HG02642 (cell line): ENCODE measurements around the gene ZKSCAN5.
"Not testable (repeated sequence)": the region's sequence is repeated elsewhere in the genome, so short reads cannot be mapped to it uniquely, and the experiment has no call there.

Source experiments
- ATAC-seq: cut with Tn5 transposase; IDR thresholded peaks from one replicate; pipeline ENCODE4 v1.9.1; 2021; ENCODE audit warnings: mild to moderate bottlenecking; ENCODE audit not compliant: unreplicated experiment, poor library complexity

ZKSCAN5 gene

DNA sequence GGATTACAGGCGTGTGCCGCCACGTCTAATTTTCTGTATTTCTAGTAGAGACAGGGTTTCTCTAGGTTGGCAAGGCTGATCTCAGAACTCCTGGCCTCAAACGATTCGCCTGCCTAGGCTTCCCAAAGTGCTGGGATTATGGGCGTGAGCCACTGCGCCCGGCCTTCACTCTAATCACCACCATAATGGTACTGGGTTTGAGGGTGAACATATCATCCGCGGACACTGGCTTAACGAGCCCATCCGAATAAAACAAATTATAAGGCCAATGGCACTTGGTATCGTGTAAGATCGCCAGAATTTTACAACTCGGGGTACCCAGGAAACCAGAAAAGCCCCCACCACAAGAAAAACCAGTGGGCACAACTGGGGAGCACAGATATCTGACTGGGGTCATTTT lies 46.9 kb downstream of the ZKSCAN5 start:
- peak; percentile 11 for ATAC-seq

GRCh38 chr7:99551767-99552463 lies 47.5 kb downstream of the ZKSCAN5 start, which contains the start of gene FAM200A:
FAM200A (minus strand) TSS chr7:99552114; CDS start chr7:99548407, 3,707 bp downstream.
- peak; percentile 96 for ATAC-seq

GRCh38 chr7:99553039-99553438 lies 48.6 kb downstream of the ZKSCAN5 start:
- no peak for ATAC-seq

DNA sequence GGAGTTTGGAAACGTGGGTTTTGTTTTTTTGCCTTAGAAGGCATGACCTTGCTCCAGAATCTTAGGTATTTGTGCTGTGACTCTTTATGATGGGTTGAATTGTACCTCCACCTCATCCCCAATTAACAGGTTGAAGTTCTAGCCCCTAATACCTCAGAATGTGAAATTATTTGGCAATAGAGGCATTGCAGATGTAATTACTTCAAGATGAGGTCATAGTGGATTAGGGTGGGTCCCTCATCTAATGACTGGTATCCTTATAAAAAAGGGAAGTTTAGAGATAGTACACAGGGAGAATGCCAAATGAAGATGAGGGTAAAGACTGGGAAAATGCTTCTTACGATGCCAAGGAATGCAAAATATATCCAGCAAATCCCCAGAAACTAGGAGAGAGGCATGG lies 50.5 kb downstream of the ZKSCAN5 start:
- no peak for ATAC-seq

DNA sequence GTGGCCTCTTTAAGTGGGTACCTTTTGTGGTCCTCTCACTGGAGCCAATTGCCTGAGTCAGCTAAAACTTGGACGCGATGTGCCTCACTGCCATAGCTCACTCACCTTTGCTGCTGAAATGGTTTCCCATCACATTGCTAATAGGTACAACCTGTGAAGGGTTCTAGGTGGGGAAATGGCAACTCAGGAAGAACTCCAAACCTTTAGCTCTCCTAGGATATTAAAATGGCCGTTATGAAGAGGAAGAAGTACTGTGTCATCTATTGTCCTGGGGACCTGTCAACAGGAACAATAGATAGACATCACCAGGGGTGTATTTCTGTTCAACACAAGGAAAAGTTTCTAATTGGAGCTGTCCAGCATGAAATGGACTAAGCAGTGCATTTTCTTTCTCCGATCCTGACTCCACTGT lies 52.7 kb downstream of the ZKSCAN5 start:
- ATAC-seq, result no peak

DNA sequence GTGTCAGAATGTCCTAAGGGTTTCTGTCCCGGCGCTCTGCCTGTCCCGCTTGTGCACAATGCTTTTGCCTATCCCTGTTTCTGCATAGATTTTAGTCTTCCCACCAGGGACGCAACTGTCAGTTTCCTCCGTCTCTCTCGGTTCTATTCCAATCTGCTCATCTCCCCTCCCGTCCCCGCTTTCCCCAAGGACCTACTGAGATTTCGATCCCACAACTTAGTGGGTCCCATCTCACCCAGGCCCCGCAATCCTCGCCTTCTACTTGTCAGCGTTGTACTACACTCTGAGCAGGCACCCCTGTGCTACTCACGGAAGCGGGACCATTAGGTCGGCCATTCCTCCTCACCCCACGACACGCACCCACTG lies 53.5 kb downstream of the ZKSCAN5 start:
- ATAC-seq, result peak; percentile 54

GRCh38 chr7:99558306-99559174 lies 54.1 kb downstream of the ZKSCAN5 start, which contains the start of gene ZNF655:
ZNF655 (plus strand) TSS chr7:99558642; CDS start chr7:99560560, 1,918 bp downstream.
- ATAC-seq, result peak; percentile 89

GRCh38 chr7:99559175-99559915 lies 54.9 kb downstream of the ZKSCAN5 start:
- ATAC-seq, result no peak

- ATAC-seq, result no peak
Measured at GRCh38 chr7:99560834-99561736, 56.6 kb downstream of the ZKSCAN5 start.

- ATAC-seq, result no peak
Measured at GRCh38 chr7:99561737-99562051, 57.2 kb downstream of the ZKSCAN5 start.

- ATAC-seq, result no peak
Measured at GRCh38 chr7:99562114-99562784, 57.8 kb downstream of the ZKSCAN5 start.

DNA sequence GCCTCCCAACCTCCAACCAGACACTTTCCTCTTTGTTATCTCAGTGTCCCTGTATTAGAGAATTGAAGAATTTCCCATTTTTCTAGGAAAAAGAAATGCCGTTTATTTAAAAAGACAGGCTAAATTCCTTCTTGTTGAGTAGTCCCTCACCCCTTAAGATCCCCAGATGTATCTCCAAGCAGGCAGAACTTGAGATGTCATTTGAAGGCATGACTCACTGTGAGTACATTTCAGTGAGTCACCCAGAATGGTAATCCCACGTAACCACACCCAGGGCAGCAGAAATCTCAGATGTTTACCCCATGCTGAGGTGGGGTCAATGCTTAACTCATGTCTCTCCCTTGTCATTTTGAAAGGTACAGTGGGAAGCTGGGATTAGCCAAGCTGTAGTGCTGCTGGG lies 58.4 kb downstream of the ZKSCAN5 start:
- no peak for ATAC-seq

- ATAC-seq, result no peak
Measured at GRCh38 chr7:99563650-99564049, 59.2 kb downstream of the ZKSCAN5 start.

GRCh38 chr7:99568770-99569169 lies 64.3 kb downstream of the ZKSCAN5 start:
- not testable (repeated sequence) for ATAC-seq

DNA sequence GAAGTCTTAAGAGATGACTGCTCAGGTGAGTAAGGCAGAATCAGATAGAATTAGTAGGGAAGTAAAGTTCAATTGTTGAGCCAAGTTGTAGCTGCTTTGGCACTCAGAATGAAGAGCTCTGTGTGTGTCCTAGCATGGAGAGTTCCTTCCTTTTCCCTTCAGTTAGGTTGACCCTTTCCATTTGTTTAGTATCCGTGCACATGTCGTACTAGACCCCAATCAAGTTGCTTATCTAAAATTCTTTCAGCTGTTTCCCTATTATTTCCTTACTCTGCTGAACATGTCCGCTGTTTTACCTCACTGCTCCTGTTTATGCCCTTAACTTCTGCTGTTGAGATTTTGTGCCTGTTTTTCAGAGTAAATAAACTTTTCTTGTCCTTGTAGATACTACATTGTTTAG lies 67.3 kb downstream of the ZKSCAN5 start:
- ATAC-seq, result no peak

DNA sequence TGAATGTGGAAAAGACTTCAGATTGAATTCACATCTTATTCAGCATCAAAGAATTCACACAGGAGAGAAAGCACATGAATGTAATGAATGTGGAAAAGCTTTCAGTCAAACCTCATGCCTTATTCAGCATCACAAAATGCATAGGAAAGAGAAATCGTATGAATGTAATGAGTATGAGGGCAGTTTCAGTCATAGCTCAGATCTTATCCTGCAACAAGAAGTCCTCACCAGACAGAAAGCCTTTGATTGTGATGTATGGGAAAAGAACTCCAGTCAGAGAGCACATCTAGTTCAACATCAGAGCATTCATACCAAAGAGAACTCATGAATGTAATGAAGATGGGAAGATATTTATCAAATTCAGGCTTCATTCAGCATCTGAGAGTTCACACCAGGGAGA lies 68.8 kb downstream of the ZKSCAN5 start:
- ATAC-seq, result no peak

DNA sequence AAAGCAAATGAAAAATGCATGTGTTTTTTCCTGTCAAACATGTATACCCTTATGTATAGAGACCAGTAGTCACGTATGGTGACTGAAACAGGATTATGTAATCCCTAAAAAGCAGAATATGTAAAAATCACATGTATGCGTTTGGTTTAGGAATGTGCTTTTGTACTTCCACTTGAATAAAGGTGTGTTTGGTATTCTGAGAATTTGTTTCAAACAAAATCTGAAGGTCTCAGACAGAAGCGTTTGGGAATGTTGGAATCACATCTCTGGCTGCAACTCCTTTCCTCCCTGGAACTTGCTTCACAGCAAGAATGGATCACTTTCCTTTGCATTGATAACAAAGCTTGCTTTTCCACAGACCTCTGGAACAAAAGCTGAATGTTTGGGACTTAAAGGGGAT lies 71.8 kb downstream of the ZKSCAN5 start:
- ATAC-seq, result no peak

DNA sequence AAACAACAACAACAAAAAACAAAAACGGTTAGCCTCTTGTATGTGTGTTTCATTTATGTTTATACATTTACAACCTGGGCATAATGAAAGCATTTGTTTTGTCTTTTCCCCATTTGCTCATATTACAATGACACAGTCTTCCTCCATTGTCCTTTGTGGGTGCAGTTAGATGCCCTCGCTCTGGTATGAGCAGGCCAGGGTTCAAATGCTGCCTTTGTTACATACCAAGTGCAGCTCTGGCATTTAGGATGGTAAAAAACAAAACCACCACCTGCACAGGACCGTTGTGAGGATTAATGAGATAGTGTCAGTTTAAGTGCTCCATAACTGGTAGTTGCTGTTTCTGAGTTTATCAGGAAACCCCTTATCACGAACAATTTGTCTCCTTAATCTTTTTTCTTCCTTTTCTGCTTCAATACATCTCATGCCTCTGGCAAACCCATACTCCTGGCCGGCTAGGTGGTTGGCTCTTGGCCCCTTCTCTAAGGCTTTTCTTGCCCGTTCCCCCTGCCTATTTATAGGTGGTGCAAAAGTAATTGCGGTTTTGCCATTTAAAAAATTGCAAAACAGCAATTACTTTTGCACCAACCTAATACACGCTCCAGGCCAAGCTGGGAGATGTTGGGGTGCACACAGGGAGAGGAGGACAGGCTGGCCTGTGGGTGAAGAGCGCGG lies 75.0 kb downstream of the ZKSCAN5 start:
- ATAC-seq, result no peak
